ENCODE measurements around the gene ARHGAP23. TPM values are rescaled to one million over a fixed set of nuclear protein-coding genes. Genes with fewer than 3 reads are reported as not detected.
A peak's percentile ranks its signal among the peaks of the same experiment; 100 is the strongest.

Gene ARHGAP23
- polyA plus RNA-seq, 3 donors, result 0.03 to 0.21 (median 0.09) TPM

- H3K4me2 ChIP-seq (replicated peaks; ENCODE audit: extremely low read depth, low read length, poor library complexity, severe bottlenecking), result peak overlapping the region; percentile 42
- no peak overlapping the region for H3K27ac ChIP-seq (ENCODE audit: low read depth in 1 of 2, low read length in 2 of 2)
- peak overlapping the region in 2 of 7 donors; percentile 58 to 70 for H3K27ac Mint-ChIP-seq
Observed at GRCh38 chr17:38508954-38509771, 80.9 kb downstream of the ARHGAP23 start.

More at GRCh38 chr17:38508954-38509771, 80.9 kb downstream of the ARHGAP23 start:
- H3K9me3 Mint-ChIP-seq, result peaks cover 4 to 11% (median 6%) of the 10 kb centered on the region in 7 donors
- peaks cover 4 to 10% of the 10 kb centered on the region in 2 donors for H3K4me1 ChIP-seq (ENCODE audit: control insufficient read depth in 1 of 2, insufficient read depth in 2 of 2, low read length in 2 of 2)
- intact Hi-C loops (cut with micrococcal nuclease), result no loop called here
- H3K9me3 ChIP-seq (replicated peaks in 1 of 2; ENCODE audit: control insufficient read depth in 1 of 2, insufficient read depth in 1 of 2, low read length in 2 of 2), result no peaks in the 10 kb centered on the region
- H3K4me3 Mint-ChIP-seq, result peak overlapping the region; percentile 61 to 93
- peaks cover 12 to 28% of the 10 kb centered on the region in 2 donors for H3K27me3 ChIP-seq (ENCODE audit: control insufficient read depth in 2 of 2, insufficient read depth in 2 of 2, low read length in 2 of 2)
- TF ChIP-seq CTCF (IDR thresholded peaks at IDR 0.05), result peak; percentile 72
- H4K20me1 ChIP-seq (ENCODE audit: insufficient read depth, low read length), result no peaks in the 10 kb centered on the region
- no peak overlapping the region for H2AFZ ChIP-seq (ENCODE audit: insufficient read depth, low read depth, low read length, poor library complexity, severe bottlenecking)
- no peaks in the 10 kb centered on the region for H3K36me3 ChIP-seq (replicated peaks in 1 of 2; ENCODE audit: control insufficient read depth in 1 of 2, insufficient read depth in 2 of 2, low read length in 2 of 2)
- peak; percentile 34 to 55 (median 39) for DNase-seq
- H3K79me2 ChIP-seq (ENCODE audit: insufficient read depth, low read length), result no peaks in the 10 kb centered on the region
- peak overlapping the region in 1 of 3 experiments; percentile 36 for H3K4me3 ChIP-seq (replicated peaks in 1 of 3; ENCODE audit: low read depth in 2 of 3, low read length in 3 of 3)
- peaks cover 7% of the 10 kb centered on the region for H3K4me1 Mint-ChIP-seq
- H3K9ac ChIP-seq (ENCODE audit: insufficient read depth, low read length, poor library complexity, severe bottlenecking), result no peak overlapping the region
- 57% methylated on average over 22 of the region's 27 CpGs for WGBS (ENCODE audit: insufficient coverage)
- peaks cover 34 to 44% (median 42%) of the 10 kb centered on the region in 3 donors for H3K27me3 Mint-ChIP-seq (ENCODE audit: low read depth in 3 of 3)
- H3K36me3 Mint-ChIP-seq, result peaks cover 10 to 11% of the 10 kb centered on the region in 2 donors
